HG02678 (cell line): ENCODE measurements around the gene RTN3.

Source experiments
- ATAC-seq: cut with Tn5 transposase; IDR thresholded peaks from one replicate; pipeline ENCODE4 v1.9.1; 2021; ENCODE audit warnings: mild to moderate bottlenecking, moderate library complexity; ENCODE audit not compliant: unreplicated experiment

Gene RTN3

GRCh38 chr11:63737718-63738117 is 56.4 kb downstream of the RTN3 start:
- no peak for ATAC-seq

DNA sequence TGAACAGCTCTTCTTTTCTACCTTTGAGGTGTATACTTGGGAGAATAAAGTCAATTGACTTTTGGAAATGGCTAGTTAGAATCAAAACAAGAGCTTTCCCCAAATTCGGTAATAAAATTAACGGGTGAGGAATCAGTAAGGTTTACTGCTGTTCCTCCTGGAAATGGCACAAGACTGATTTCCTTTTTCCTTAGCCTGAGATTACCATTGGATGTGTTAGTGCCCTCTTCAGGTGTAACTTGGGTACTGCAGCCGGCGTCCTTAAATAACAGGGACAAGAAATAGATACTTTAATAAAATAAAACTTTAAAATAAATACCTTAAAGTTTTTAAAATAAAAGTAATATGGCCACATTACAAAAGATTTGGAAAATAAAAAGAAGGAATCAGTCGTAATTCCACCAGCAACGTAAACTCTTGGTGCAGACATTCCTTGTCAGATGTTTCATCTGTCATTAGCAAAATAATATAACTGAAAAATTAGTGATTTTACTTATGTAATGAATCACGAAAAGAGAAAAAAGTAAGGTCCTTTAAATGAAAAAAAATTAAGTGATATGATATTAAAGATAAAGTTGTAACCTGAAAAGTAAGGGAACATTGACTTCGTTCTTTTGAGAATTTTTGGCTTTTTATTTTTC is 57.5 kb downstream of the RTN3 start:
- no peak for ATAC-seq

- no peak for ATAC-seq
Measured at GRCh38 chr11:63745304-63746170, 64.2 kb downstream of the RTN3 start.

- ATAC-seq: no peak
Measured at GRCh38 chr11:63747011-63747410, 65.7 kb downstream of the RTN3 start.

- ATAC-seq: no peak
Measured at GRCh38 chr11:63749624-63750023, 68.3 kb downstream of the RTN3 start.

GRCh38 chr11:63756919-63757761 is 75.8 kb downstream of the RTN3 start:
- no peak for ATAC-seq

GRCh38 chr11:63760487-63761079 is 79.3 kb downstream of the RTN3 start:
- ATAC-seq: no peak

- no peak for ATAC-seq
Measured at GRCh38 chr11:63761188-63761587, 79.9 kb downstream of the RTN3 start.

DNA sequence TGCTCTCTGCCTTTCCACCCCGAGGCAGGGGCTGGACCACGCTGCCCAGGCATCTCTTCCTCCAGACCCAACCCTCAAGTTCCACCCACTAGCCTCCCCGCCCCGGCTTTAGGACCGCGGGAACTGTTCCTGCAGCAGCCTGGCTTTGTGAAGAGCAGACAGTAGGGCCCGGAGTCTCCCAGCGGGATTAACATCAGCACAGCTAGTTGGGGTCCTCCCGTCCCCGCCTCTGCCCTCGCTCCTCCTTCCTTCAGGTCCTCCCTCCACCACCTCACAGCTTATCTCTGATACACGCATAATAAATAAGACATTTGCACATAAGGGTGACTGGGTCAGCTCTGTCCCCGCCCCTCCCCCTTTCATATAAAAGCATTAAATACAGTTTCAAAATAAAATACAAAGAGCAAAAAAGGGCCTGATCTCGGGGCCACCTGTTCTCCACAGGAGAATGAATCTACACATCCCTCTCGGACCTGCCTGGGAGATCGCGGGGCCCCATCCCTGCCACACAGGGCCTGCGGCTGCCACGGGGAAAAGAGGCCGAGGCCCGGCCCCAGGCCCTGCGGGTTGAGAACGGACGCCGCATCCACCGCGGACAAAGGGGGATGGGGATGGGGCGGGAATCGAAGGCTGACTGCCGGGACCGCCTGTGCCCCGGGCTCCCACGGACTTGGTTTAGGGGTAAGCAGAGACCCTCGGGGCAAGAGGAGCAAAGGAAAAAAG is 80.8 kb downstream of the RTN3 start:
- no peak for ATAC-seq

DNA sequence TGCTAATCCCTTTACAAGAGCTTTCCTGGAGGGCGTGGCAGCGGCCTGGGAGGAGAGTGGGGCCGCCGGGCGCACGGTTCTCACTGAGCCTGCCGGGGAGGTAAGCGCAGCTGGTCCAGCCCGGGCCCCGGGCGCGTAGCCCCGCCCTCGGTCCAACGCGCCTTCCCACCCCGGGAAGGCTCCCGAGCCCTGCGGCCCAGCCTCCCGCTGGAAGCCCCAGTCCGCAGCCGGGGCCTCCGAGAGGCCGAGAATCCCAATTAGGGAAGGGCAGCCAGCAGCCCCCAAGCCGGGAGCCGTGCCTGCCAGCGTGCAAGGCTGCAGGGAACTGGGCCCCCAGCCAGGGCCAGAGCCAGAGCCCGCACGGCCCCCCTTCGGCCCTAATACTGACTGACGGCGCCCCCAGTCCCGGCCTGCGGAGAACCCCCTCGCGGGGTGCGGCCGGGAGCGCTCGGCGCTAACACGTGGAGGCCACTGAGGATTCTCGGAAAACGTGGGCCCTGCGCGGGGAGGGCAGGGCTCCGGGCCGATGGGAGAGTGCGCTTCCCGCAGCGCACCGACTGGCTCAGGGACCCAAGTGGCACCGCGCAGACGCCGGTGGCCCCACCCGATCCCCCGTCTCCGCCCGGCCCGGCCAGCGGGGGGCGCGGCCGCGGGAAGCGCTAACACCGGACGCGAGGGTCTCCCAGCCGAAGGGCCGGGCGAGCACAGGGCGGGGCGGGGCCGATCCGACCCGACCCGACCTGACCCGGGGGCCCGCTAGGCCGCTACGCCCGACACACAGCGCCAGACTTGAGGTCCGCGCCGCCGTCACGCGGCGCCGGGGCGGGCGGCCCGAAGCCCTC is 81.6 kb downstream of the RTN3 start:
- ATAC-seq: no peak

DNA sequence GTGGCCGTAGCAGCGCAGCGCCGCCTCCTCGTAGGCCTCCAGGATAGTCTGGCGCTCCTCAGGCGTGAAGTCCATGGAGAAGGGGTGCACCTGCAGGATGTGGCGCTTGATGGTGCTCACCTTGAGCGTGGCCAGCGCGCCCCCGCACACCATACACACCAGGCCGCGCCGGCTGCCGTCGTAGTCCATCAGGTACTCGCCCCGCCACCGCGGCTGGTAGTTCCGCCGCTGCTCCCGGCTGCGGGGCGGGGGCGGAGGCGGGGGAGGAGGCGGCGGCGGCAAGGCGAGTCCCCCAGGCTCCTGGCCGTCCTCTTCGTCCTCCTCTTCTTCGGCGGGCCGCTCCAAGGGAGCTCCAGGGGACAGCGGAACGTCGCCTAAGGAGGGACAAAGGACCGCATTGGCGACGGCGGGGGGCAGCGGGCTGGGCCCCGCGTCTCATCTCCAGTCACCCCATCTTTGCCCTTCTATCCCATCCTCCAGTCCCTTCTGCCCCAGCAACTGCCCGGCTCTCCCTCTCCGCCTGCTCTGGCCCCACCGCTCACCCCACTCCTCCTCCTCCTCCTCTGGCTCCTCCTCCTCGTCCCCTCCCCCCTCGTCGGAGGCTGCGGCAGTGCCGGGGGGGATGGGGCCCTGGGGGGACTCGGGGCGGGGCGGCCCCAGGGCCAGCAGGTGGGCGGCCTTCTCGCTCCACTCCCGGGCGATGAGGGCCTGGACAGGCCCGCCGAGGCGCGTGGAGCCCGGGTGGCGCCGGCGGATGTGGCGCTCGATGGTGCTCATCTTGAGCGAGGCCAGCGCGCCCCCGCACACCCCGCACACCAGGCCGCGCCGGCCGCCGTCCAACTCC is 82.4 kb downstream of the RTN3 start:
- ATAC-seq: no peak

GRCh38 chr11:63764340-63764678 is 83.0 kb downstream of the RTN3 start:
- no peak for ATAC-seq

DNA sequence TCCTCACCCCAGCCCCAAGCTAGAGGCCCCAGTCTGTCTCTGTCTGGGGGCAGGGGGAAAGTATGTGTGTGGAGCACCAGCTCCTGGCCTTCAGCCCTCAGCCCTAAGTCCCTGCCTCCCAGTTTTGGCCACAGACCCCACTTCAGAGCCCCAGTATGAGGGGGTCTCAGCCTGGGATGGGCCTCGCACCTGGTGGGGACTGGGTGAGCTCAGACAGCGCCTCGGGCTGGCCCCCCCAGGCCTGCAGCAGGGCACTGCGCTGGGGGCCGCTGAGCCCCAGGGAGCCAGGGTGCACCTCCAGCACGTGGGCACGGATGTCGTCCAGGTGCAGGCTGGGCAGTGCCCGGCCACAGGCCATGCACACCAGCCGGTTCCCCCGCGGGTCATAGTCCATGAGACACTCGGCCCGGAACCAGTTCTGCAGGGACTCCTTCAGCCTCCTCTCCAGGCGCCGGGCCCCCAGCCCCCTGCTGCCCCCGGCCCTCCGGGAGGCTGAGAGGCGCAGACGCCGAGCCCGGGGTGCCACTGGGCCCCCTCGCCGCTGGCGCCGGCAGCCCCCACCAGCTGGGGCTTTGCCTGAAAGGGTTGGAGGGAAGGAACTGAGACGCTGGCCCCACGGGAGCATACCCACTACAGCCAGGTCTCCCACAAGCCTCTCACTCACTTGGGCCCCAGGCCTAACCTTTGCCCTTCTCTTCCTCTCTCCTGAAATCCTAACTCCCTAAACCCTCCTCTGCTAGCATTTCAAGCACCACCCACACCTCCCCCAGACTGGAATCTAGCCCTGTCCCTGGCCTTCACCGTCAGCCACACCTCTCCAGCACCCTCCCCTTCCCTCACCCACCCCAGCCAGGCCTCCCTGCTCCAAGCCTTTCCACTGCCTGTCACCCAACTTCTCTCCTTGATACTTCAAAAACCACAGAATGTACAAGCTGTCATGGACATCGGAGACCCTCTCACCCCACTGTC is 83.7 kb downstream of the RTN3 start:
- no peak for ATAC-seq

- ATAC-seq: no peak
Measured at GRCh38 chr11:63765688-63766241, 84.5 kb downstream of the RTN3 start.

- ATAC-seq: no peak
Measured at GRCh38 chr11:63766531-63767235, 85.4 kb downstream of the RTN3 start.

DNA sequence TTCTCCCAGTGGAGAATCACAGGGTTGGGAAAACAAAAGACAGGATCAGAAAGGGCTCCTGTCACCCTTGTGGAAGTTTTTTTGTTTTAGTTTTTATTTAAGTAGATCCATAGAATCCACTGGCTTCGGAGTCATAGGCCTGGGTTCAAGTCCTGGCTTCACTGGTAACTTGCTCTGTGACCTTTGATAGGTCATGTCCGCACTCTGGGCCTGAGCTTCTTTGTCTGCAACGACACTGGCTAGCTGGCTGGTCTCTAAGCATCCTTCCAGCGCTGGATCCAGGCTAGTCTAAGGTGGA is 85.9 kb downstream of the RTN3 start:
- no peak for ATAC-seq
